GM19463 (cell line): ENCODE data around the gene HARS1.
"Not testable (repeated sequence)": the region's sequence is repeated elsewhere in the genome, so short reads cannot be mapped to it uniquely, and the experiment has no call there.

ENCODE experiments used
- ATAC-seq: cut with Tn5 transposase; IDR thresholded peaks from one replicate; pipeline ENCODE4 v1.9.1; 2021; ENCODE audit warnings: mild to moderate bottlenecking, moderate library complexity; ENCODE audit not compliant: unreplicated experiment

Gene HARS1

DNA sequence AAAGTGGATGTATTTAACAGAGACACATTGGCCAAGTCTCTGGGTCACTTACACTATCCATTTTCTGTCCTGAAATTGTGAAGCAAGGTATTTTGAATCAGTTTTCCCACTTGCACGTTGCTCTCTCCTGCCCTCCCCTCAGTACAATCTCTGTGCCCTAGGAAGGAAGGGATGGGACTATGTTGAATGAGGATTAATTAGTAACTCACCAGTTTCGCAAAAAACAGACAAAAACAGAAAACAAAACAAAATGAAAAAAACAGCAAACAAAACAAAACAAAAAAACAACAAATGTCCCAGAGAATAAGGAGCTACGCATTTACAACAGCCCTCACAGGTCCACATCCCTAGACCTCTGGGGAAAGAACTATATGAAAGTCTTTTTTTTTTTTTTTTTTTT, 57.1 kb downstream of the HARS1 start:
- ATAC-seq: no peak

DNA sequence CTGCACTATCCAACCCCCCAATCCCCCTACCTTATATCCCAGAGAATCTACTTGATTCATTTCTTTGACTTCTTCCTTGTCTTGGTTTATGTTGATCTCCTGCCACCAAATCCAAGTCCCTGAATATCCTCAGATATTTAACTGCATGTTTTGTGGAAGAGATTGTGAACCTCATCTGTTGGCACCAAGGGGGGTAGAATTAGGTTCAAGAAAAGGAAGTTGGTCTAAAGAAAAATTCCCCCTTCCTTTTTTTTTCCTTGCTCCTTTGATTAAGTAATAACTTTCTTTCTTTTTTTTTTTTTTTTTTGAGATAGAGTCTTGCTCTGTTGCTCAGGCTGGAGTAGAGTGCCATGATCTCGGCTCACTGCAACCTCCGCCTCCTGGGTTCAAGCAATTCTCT, 57.7 kb downstream of the HARS1 start:
- ATAC-seq: no peak

DNA sequence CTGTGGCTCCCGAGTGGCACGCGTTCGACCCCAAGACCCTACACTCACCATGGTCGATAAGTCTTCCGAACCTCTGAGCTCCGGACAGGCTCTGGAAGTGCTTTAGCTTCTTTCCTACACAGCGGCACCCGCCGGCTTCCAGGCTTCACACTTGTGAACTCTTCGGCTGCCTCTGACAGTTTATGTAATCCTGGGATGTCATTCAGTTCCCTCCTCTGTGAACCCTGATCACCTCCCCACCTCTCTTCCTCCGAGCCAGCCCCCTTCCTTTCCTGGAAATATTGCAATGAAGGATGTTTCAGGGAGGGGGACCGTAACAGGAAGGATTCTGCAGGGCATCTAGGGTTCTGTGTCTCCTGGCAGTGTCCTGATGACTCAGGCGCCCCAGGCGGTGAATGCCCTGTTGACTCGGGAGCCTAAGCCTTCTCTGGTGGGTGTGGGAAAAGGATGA, 58.1 kb downstream of the HARS1 start, which contains the start of gene CD14:
CD14 (minus strand) TSS at position 155 of the 451 bp plus-strand sequence; CDS start at position 51, 104 bp downstream.
- ATAC-seq: peak; percentile 12

DNA sequence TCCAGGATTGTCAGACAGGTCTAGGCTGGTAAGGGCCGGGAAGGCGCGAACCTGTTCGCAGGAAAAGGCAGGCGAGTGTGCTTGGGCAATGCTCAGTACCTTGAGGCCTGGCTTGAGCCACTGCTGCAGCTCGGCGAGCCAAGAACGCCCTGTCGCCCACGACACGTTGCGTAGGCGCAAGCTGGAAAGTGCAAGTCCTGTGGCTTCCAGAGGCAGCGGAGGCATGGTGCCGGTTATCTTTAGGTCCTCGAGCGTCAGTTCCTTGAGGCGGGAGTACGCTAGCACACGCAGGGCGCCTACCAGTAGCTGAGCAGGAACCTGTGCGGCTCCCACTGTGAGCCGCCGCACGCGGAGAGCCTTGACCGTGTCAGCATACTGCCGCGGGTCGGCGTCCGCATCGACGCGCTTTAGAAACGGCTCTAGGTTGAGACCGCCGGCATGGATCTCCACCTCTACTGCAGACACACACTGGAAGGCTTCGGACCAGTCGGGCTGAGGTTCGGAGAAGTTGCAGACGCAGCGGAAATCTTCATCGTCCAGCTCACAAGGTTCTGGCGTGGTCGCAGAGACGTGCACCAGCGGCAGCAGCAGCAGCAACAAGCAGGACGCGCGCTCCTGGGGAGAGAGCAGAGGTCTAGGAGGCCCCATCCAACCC, 58.7 kb downstream of the HARS1 start:
- ATAC-seq: peak; percentile 57

DNA sequence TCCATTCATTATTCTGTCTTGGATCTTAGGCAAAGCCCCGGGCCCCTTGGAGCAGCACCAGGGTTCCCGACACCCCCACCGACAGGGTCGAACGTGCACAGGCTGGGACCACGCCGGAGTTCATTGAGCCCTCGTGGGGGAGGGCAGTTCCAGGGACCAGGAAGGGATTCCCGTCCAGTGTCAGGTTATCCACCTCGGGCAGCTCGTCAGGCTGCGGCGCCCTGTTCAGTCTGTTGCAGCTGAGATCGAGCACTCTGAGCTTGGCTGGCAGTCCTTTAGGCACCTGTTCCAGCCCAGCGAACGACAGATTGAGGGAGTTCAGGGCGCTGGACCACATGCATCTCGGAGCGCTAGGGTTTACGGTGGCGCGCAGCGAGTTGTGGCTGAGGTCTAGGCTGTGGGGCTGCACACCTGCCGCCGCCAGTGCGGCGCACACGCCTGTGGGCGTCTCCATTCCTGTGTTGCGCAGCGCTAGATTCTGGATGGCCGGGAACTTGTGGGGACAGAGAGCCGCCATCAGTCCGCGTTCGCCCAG, 59.3 kb downstream of the HARS1 start:
- ATAC-seq: peak; percentile 39

DNA sequence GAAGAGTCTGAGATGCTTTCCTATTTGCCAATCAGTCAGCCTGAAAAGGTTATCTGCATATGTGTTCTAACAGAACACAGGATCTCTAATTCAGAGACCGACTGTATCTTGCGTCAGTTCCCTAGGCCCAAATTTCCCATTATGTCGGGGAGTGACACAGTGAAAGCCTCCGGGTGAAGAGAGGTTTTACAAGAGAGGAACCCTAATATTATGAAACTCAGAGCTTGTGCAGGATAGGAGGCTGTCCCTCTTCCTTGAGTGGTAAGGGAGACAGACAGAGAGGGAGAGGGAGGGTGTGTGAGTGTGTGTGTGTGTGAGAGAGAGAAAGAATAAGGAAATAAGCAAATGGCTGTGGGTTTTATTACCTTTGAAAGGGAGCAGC, 60.1 kb downstream of the HARS1 start:
- ATAC-seq: no peak

DNA sequence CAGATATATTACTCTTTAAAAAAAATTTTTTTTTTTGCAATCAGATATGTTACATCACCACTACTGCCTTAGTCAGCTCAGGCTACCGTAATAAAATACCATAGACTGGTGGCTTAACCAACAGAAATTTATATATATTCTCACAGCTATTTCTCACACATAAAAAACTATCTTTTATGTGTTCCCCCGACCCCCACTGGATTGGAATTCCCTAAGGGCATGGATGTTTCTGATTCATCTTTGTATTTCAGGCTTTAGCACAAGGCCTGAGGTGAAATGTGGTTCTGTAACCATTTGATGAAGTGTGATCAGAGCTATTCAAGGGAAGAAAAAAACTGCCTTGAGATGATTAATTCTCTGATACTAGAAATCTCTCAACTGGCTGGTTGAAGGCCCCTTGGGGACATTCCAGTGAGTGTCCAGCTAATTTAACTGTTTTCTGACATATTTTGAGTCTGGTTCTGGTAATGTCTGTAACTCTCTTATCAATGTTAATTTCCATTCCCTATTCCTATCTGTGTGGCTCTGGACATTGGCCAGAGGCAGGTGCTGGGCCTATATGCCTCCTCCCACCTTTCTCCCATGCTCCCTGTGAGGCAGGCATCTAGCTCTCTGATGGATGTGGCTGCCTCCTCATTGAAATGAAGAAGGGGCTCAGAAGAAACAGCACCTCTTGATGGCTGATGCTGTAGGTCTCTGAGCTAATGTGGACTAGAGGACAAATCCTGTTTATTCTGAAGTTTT, 60.7 kb downstream of the HARS1 start:
- no peak for ATAC-seq

DNA sequence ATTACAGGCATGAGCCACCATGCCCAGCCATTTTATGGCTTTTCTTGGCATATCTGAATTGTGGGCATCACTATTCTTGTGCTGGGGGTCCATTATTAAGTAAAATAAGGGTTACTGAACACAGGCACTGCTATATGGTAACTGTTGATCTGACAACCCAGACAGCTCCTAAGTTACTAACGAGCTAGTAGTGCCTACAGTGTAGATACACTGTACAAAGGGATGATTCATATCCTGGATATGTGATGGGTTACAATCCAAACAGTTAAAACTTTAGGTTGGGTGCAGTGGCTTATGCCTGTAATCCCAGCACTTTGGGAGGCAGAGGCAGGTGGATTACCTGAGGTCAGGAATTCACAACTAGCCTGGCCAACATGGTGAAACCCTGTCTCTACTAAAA, 62.5 kb downstream of the HARS1 start:
- no peak for ATAC-seq

DNA sequence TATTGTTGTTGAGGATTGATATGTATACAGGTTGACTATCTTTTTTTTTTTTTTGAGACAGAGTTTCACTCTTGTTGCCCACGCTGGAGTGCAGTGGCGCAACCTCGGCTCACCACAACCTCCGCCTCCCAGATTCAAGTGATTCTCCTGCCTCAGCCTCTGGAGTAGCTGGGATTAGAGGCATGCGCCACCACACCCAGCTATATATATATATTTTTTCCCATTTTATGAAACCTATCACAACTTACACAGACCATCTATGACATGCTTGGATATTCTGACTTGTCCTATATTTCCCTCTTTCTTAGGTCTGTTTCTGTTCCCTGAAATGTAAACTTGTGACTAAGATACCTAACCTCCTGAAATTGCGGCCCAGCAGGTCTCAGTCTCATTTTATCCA, 63.2 kb downstream of the HARS1 start:
- no peak for ATAC-seq

DNA sequence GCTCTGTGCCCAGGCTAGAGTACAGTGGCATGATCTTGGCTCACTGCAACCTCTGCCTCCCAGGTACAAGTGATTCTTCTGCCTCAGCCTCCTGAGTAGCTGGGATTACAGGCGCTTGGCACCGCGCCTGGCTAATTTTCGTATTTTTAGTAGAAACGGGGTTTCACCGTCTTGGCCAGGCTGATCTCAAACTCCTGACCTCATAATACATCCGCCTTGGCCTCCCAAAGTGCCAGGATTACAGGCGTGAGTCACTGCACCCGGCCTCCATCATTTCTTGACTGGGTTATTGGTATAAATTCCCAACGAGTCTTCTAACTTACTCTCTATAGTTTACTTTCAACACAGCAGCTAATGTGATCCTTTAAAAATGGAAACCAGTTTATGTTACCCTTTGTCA, 66.3 kb downstream of the HARS1 start:
- ATAC-seq: not testable (repeated sequence)
